Esophagus mucosa (tissue), 1 donor: ENCODE results near the gene ABHD12B. TPM values are rescaled to one million over a fixed set of nuclear protein-coding genes. Genes with fewer than 3 reads are reported as not detected.

ENCODE experiments used
- ATAC-seq: fragments of 200-7000 bp; cut with Tn5 transposase; one replicate; pipeline ENCODE4 v1.9.1; 2020
- total RNA-seq: library from RNA; stranded (reverse); gene quantifications from one replicate; pipeline ENCODE4 v1.2.4, GENCODE V29; 2023
- donor health status: DM: yes; HTN: yes; CAD: no.

The ABHD12B gene
- total RNA-seq: 0.32 TPM

- peak; percentile 37 for ATAC-seq
These were observed at the start of gene ABHD12B for GRCh38 chr14:50871914-50872732. Gene ABHD12B (plus strand): TSS chr14:50872053. CDS start chr14:50872175, 122 bp downstream.

GRCh38 chr14:50822501-50823042 is 49.3 kb upstream of the ABHD12B start:
- peak; percentile 42 for ATAC-seq

- ATAC-seq: no peak
These were observed 48.6 kb upstream of the ABHD12B start for GRCh38 chr14:50823051-50823761.

- no peak for ATAC-seq
These were observed 47.9 kb upstream of the ABHD12B start for GRCh38 chr14:50823762-50824636.

GRCh38 chr14:50825307-50825706 is 46.5 kb upstream of the ABHD12B start:
- ATAC-seq: no peak

GRCh38 chr14:50826681-50827080 is 45.2 kb upstream of the ABHD12B start:
- no peak for ATAC-seq

- ATAC-seq: no peak
These were observed 42.9 kb upstream of the ABHD12B start for GRCh38 chr14:50828721-50829488.

GRCh38 chr14:50829489-50830043 is 42.3 kb upstream of the ABHD12B start:
- ATAC-seq: no peak

GRCh38 chr14:50830044-50830931 is 41.6 kb upstream of the ABHD12B start:
- peak; percentile 60 for ATAC-seq

- peak; percentile 94 for ATAC-seq
These were observed 40.7 kb upstream of the ABHD12B start, which contains the start of gene NIN for GRCh38 chr14:50830932-50831725. Gene NIN (minus strand): TSS chr14:50831162. CDS start chr14:50822056, 9,106 bp downstream.

- ATAC-seq: no peak
These were observed 40.1 kb upstream of the ABHD12B start for GRCh38 chr14:50831726-50832168.

GRCh38 chr14:50832935-50833630 is 38.8 kb upstream of the ABHD12B start:
- ATAC-seq: no peak

GRCh38 chr14:50834802-50835276 is 37.0 kb upstream of the ABHD12B start:
- no peak for ATAC-seq

GRCh38 chr14:50835280-50835679 is 36.6 kb upstream of the ABHD12B start:
- ATAC-seq: no peak

GRCh38 chr14:50836515-50836914 is 35.3 kb upstream of the ABHD12B start:
- ATAC-seq: no peak

GRCh38 chr14:50837271-50837670 is 34.6 kb upstream of the ABHD12B start:
- ATAC-seq: no peak

GRCh38 chr14:50837850-50838470 is 33.9 kb upstream of the ABHD12B start:
- no peak for ATAC-seq

- ATAC-seq: no peak
These were observed 32.8 kb upstream of the ABHD12B start for GRCh38 chr14:50839048-50839447.
